MM.1S (cell line): Measurements from ENCODE around the gene RPP21.

ENCODE experiments used
- DNase-seq: peaks from one replicate; pipeline ENCODE4 v3.0.0-alpha.2; 2015
- H2AFZ ChIP-seq: fragments of 300-600 bp; sonication (generic); 2 replicates; pipeline ENCODE4 v1.6.0; 2016; ENCODE audit warnings: antibody characterized with exemption, low read length
- H3F3A ChIP-seq: fragments of 300-600 bp; sonication (generic); 2 replicates; pipeline ENCODE4 v1.6.1; 2016; ENCODE audit warnings: mild to moderate bottlenecking, antibody characterized with exemption, low read length, moderate library complexity, mixed read lengths; ENCODE audit not compliant: insufficient read depth
- H3K27ac ChIP-seq: fragments of 300-600 bp; sonication (generic); 2 replicates; pipeline ENCODE4 v1.5.1; 2016; ENCODE audit warnings: mild to moderate bottlenecking, low read length
- H3K27me3 ChIP-seq: fragments of 300-600 bp; sonication (generic); replicated peaks from 2 replicates; pipeline ENCODE4 v1.6.0; 2016; ENCODE audit warnings: low read length; ENCODE audit not compliant: insufficient read depth
- H3K36me3 ChIP-seq: fragments of 300-600 bp; sonication (generic); replicated peaks from 2 replicates; pipeline ENCODE4 v1.6.1; 2016; ENCODE audit warnings: mild to moderate bottlenecking, low read length, mixed read lengths; ENCODE audit not compliant: insufficient read depth
- H3K4me1 ChIP-seq: fragments of 300-600 bp; sonication (generic); 2 replicates; pipeline ENCODE4 v1.6.1; 2016; ENCODE audit warnings: low read length, mixed read lengths
- H3K4me2 ChIP-seq: fragments of 300-600 bp; sonication (generic); 2 replicates; pipeline ENCODE4 v1.6.0; 2016; ENCODE audit warnings: low read depth, low read length
- H3K4me3 ChIP-seq: fragments of 300-600 bp; sonication (generic); 2 replicates; pipeline ENCODE4 v1.5.1; 2016; ENCODE audit warnings: low read length, mixed read lengths
- H3K79me2 ChIP-seq: fragments of 300-600 bp; sonication (generic); 2 replicates; pipeline ENCODE4 v1.6.1; 2016; ENCODE audit warnings: mixed run types, low read length, mixed read lengths
- H3K9ac ChIP-seq: fragments of 300-600 bp; sonication (generic); 2 replicates; pipeline ENCODE4 v1.6.1; 2016; ENCODE audit warnings: low read length, mixed read lengths
- H3K9me2 ChIP-seq: fragments of 300-600 bp; sonication (generic); replicated peaks from 2 replicates; pipeline ENCODE4 v1.6.1; 2016; ENCODE audit warnings: mild to moderate bottlenecking, low read length, mixed read lengths; ENCODE audit not compliant: insufficient read depth
- H3K9me3 ChIP-seq: fragments of 300-600 bp; sonication (generic); replicated peaks from 2 replicates; pipeline ENCODE4 v1.6.1; 2016; ENCODE audit warnings: mild to moderate bottlenecking, low read length, mixed read lengths; ENCODE audit not compliant: insufficient read depth
- H4K20me1 ChIP-seq: fragments of 300-600 bp; sonication (generic); 2 replicates; pipeline ENCODE4 v1.6.1; 2016; ENCODE audit warnings: mild to moderate bottlenecking, low read length, moderate library complexity, mixed read lengths; ENCODE audit not compliant: insufficient read depth
- CTCF ChIP-seq: fragments of 300-600 bp; sonication (generic); IDR thresholded peaks from 2 replicates; pipeline ENCODE4 v1.5.1; 2016; ENCODE audit warnings: antibody characterized with exemption, low read length, mixed read lengths
- EZH2 ChIP-seq: fragments of 300-600 bp; sonication (generic); optimal IDR thresholded peaks from 2 replicates; pipeline ENCODE3; 2017; ENCODE audit warnings: low read depth, mild to moderate bottlenecking, antibody characterized with exemption, low read length, mixed read lengths
- EZH2phosphoT487 ChIP-seq: fragments of 300-600 bp; sonication (generic); IDR thresholded peaks from 2 replicates; pipeline ENCODE4 v1.6.1; 2018; ENCODE audit warnings: antibody characterized with exemption, low read length

Gene RPP21

DNA sequence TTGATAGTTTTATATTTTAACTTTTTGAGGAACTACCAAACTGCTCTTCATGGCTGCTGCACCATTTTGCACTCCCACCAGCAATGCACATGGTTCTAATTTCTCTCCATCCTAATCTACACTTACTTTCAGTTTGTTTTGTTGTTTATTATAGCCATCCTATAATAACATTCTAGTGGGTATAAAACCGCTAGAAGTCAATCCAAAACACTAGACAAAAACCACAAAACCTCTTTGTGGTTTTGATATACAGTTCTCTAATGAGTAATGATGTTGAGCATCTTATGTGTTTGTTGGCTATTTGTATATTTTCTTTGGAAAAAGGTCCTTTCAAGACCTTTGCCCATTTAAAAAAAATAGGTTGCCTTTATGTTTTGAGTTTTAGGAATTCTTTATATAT, 5.6 kb downstream of the RPP21 start:
- TF ChIP-seq EZH2, result no peak
- no peak for TF ChIP-seq EZH2phosphoT487
- no peak for TF ChIP-seq CTCF
- Histone ChIP-seq H2AFZ (no peak overlapping the region), H3F3A (no peaks in the 10 kb centered on the region), H3K9me2 (no peaks in the 10 kb centered on the region), H3K4me2 (no peak overlapping the region), H3K9me3 (no peaks in the 10 kb centered on the region), H3K36me3 (no peaks in the 10 kb centered on the region), H4K20me1 (no peaks in the 10 kb centered on the region), H3K9ac (no peak overlapping the region), H3K27me3 (peaks cover 3% of the 10 kb centered on the region; the same call in 1 of the 2 replicates), H3K4me1 (peaks cover 9% of the 10 kb centered on the region; the same call in 1 of the 2 replicates), H3K27ac (no peak overlapping the region), H3K4me3 (no peak overlapping the region), H3K79me2 (peaks cover 9% of the 10 kb centered on the region; the same call in 1 of the 2 replicates)
- no peak for DNase-seq

DNA sequence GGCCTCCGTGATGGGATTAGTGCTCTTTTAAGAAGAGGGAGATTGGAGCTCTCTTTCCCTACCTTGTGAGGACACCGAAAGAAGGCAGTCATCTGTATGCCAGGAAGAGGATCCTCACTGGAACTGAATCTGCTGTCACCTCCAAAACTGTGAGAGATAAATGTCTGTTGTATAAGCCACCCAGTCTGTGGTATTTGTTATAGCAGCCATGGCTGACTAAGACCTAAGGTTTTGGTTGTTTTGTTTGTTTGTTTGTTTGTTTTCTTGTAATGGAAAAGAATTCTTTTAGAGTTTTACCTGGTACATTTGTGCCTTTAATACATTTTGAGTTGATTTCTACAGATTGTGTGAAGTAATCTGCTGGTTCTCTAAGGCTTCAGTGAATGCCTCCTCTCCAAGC, 7.6 kb downstream of the RPP21 start:
- H3K4me3 ChIP-seq, result no peak overlapping the region
- H3K4me2 ChIP-seq, result no peak overlapping the region
- no peak overlapping the region for H3K27ac ChIP-seq
- H3K9ac ChIP-seq, result no peak overlapping the region
- TF ChIP-seq EZH2phosphoT487 (no peak), EZH2 (no peak), CTCF (no peak)
- no peak for DNase-seq
- no peaks in the 10 kb centered on the region for H3K79me2 ChIP-seq
- H4K20me1 ChIP-seq, result no peaks in the 10 kb centered on the region
- H3K27me3 ChIP-seq, result peaks cover 5% of the 10 kb centered on the region; the same call in 1 of the 2 replicates
- H3K4me1 ChIP-seq, result peaks cover 5% of the 10 kb centered on the region; the same call in 1 of the 2 replicates
- no peak overlapping the region for H2AFZ ChIP-seq
- H3K9me2 ChIP-seq, result no peaks in the 10 kb centered on the region
- H3K36me3 ChIP-seq, result no peaks in the 10 kb centered on the region
- no peaks in the 10 kb centered on the region for H3F3A ChIP-seq
- no peaks in the 10 kb centered on the region for H3K9me3 ChIP-seq

DNA sequence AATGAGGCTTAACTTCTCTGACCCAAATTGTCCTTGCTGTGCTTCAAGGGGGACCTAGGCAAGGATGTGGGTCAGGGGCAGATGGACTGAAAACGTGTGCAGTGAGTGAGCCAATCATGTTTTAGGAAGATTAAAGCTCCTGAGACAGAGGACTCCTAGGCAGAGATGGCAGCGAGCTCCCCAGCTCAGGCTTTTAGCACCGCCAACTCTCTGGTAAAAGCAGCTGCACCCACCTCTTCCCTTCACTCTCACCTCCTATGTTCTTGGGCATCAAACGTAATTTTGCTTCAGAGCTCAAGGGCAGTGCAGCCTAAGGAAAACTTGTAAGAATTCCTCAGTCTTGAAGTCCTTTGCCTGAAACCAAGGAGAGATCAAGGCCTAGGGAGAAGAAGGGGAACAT, 10.3 kb downstream of the RPP21 start:
- Histone ChIP-seq H3K9ac (no peak overlapping the region), H3K9me3 (no peaks in the 10 kb centered on the region), H3K4me2 (no peak overlapping the region), H3K4me3 (no peak overlapping the region), H4K20me1 (no peaks in the 10 kb centered on the region), H3K27me3 (peaks cover 27% of the 10 kb centered on the region), H3K4me1 (no peaks in the 10 kb centered on the region), H3K27ac (no peak overlapping the region), H3K9me2 (no peaks in the 10 kb centered on the region), H3F3A (no peaks in the 10 kb centered on the region), H3K36me3 (no peaks in the 10 kb centered on the region), H3K79me2 (no peaks in the 10 kb centered on the region), H2AFZ (no peak overlapping the region)
- DNase-seq, result no peak
- TF ChIP-seq EZH2phosphoT487 (no peak), EZH2 (no peak), CTCF (no peak)
